IPS DF 6.9 (cell line): Measurements from ENCODE around the gene AP1S2.
"Not testable (repeated sequence)": the region's sequence is repeated elsewhere in the genome, so short reads cannot be mapped to it uniquely, and the experiment has no call there.

Experiments
- DNase-seq: peaks from one replicate; pipeline ENCODE4 v3.0.0-alpha.2; 2013; ENCODE audit warnings: low read depth, low spot score
- H3K27ac ChIP-seq: one replicate; pipeline ENCODE4 v1.5.1; 2013; ENCODE audit warnings: low read length, control low read depth
- H3K27me3 ChIP-seq: 2 replicates; pipeline ENCODE4 v1.6.1; 2013; ENCODE audit warnings: mild to moderate bottlenecking, low read length; ENCODE audit not compliant: control insufficient read depth, insufficient read depth
- H3K36me3 ChIP-seq: 2 replicates; pipeline ENCODE4 v1.6.1; 2013; ENCODE audit warnings: low read length; ENCODE audit not compliant: control insufficient read depth, insufficient read depth
- H3K4me1 ChIP-seq: 2 replicates; pipeline ENCODE4 v1.6.1; 2013; ENCODE audit warnings: low read length; ENCODE audit not compliant: control insufficient read depth, insufficient read depth
- H3K4me3 ChIP-seq: 2 replicates; pipeline ENCODE4 v1.5.1; 2013; ENCODE audit warnings: mild to moderate bottlenecking, low read length
- H3K9me3 ChIP-seq: 2 replicates; pipeline ENCODE4 v1.6.1; 2013; ENCODE audit warnings: low read length, inconsistent platforms; ENCODE audit not compliant: control insufficient read depth, insufficient read depth
- WGBS: extraction: QIAGEN DNeasy Blood & Tissue Kit; methylation state at CpG from one replicate; pipeline ENCODE4 v1.1.7; 2013; ENCODE audit warnings: mixed read lengths, missing lambda C conversion rate; ENCODE audit not compliant: insufficient read length, insufficient coverage; 5-methylcytosine and 5-hydroxymethylcytosine counted together

Gene AP1S2

DNA sequence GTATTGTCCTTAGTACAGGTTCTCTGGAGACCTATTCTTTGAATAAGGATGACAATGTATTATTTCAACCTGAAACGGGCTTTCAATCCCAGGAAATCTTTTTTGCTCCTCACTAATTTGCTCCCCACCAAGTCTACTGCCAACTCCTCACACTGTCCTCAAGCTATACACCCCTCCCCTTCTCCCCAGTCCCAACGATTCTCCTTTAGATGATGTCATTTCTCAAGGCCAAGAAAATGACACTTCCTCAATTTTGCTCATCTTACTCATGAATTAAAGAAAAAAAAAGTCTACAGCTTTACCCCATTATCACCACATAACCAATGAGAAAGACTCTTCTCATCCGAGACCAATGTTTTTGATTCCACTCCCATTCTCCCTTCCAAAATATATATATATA lies 20.6 kb downstream of the AP1S2 start:
- Histone ChIP-seq H3K27me3 (no peaks in the 10 kb centered on the region), H3K4me1 (no peaks in the 10 kb centered on the region), H3K36me3 (no peaks in the 10 kb centered on the region), H3K9me3 (no peaks in the 10 kb centered on the region), H3K4me3 (no peak overlapping the region), H3K27ac (no peak overlapping the region)
- DNase-seq: no peak
- WGBS: no CpG with 5 or more reads among the region's 3 CpGs

DNA sequence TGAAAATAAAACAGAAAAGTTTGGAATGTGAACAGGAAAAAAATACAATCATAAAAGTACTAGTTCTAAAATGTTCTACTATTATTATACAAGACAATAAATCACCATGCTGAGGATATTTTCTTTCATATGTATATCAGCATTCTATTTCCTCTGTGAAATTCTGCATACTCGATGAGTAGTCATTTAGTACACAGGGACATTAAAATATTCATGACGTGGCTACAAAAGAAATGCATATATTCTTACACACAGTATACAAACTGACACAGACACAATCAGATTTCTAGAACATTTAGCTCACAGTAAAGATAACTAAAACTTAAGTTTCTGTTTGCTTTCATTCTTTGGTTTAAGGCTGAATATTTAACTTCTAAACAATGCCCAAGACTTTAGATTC lies 23.3 kb downstream of the AP1S2 start:
- not testable (repeated sequence) for H3K36me3 ChIP-seq, H3K4me1 ChIP-seq, H3K27ac ChIP-seq, H3K4me3 ChIP-seq, H3K27me3 ChIP-seq, DNase-seq, H3K9me3 ChIP-seq
- WGBS: no CpG with 5 or more reads among the region's 2 CpGs

DNA sequence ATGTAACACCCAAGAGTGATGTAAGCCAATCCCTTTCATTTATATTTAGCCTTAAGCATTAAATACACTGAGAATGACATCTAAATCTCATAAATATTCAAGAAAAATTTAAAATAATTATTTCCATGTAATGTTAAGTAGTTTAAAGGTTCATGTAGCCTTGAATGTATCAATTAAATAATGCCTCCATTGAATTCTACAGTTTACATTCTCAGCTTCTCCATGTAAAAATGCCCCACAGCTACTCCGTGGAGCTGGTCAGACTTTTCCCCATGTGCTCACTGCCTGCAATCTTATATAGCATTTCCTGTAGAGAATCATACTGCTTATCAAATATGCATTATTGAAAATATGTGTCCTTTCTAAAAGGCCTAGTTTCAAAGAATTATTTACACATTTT lies 25.4 kb downstream of the AP1S2 start:
- Histone ChIP-seq H3K36me3 (no peaks in the 10 kb centered on the region), H3K27me3 (no peaks in the 10 kb centered on the region), H3K27ac (no peak overlapping the region), H3K4me1 (no peaks in the 10 kb centered on the region), H3K9me3 (no peaks in the 10 kb centered on the region), H3K4me3 (no peak overlapping the region)
- no CpG with 5 or more reads among the region's 1 CpG for WGBS
- no peak for DNase-seq

DNA sequence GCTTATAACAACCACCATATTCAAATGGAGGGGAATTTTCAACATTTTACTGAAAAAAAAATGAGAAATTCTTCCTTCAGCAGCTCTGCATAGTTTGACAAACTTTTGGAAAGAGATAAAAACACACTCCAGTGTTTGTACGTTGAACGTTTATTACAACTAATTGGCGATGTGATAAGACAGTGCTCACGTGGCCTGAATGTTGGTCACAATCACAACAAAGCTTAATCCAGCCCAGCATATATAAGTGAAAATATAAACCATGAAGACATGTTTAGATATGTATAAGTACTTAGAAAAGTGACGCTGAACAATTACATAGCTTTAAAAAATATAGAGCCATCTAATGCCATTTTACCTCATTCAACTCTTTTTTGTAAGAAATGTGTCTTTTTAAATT lies 28.7 kb downstream of the AP1S2 start:
- no peaks in the 10 kb centered on the region for H3K27me3 ChIP-seq
- H3K27ac ChIP-seq: no peak overlapping the region
- H3K4me3 ChIP-seq: no peak overlapping the region
- no peaks in the 10 kb centered on the region for H3K36me3 ChIP-seq
- no peak for DNase-seq
- H3K4me1 ChIP-seq: no peaks in the 10 kb centered on the region
- no peaks in the 10 kb centered on the region for H3K9me3 ChIP-seq
- WGBS: no CpG with 5 or more reads among the region's 5 CpGs

- H3K27ac ChIP-seq: no peak overlapping the region
- no CpG with 5 or more reads among the region's 23 CpGs for WGBS
- no peaks in the 10 kb centered on the region for H3K4me1 ChIP-seq
- no peak for DNase-seq
- H3K36me3 ChIP-seq: no peaks in the 10 kb centered on the region
- H3K4me3 ChIP-seq: no peak overlapping the region
- no peaks in the 10 kb centered on the region for H3K27me3 ChIP-seq
- no peaks in the 10 kb centered on the region for H3K9me3 ChIP-seq
Measured at GRCh38 chrX:15822922-15823321, 31.7 kb downstream of the AP1S2 start.

- Histone ChIP-seq H3K4me3 (no peak overlapping the region), H3K9me3 (no peaks in the 10 kb centered on the region), H3K27me3 (no peaks in the 10 kb centered on the region), H3K36me3 (no peaks in the 10 kb centered on the region), H3K4me1 (no peaks in the 10 kb centered on the region), H3K27ac (no peak overlapping the region)
- WGBS: no CpG with 5 or more reads among the region's 14 CpGs
- no peak for DNase-seq
Measured at GRCh38 chrX:15820106-15821073, 34.2 kb downstream of the AP1S2 start.

DNA sequence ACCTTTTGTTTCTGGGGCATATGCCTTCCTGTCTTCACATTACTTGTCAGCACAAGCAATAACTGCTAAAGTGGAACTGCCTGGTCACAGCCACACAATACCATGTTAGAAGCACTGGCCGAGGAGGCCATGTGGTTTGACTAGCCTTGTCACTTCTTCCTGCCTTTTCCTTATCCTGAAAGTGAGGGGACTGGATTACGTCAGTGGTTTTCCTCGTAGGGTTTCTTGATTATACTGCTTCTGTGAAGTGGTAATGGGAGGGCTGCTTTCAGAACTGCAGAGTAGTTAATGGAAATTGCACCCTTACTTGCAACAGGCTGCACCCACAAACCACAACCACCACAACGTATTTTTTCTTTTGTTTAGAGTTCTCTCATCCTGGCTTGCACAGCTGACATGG lies 37.7 kb downstream of the AP1S2 start:
- Histone ChIP-seq H3K36me3 (no peaks in the 10 kb centered on the region), H3K9me3 (no peaks in the 10 kb centered on the region), H3K4me1 (no peaks in the 10 kb centered on the region), H3K4me3 (no peak overlapping the region), H3K27ac (no peak overlapping the region), H3K27me3 (no peaks in the 10 kb centered on the region)
- no CpG with 5 or more reads among the region's 4 CpGs for WGBS
- no peak for DNase-seq

DNA sequence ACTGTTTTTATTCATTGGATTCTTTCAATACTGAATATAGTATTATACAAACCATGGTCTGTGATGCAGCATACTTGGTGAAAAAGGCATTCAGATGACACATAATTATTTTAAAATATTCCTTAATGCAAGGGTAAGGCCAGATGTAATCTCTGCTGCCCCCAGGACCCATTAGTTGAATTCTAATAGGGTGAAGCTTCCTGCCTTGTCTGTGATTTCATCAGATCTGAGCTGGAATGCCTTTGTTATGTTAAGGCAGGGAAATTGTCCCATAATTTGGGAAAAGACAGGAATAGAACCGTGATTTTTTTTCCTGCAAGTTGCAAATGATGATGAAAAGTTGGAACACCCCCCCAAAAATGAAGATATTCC lies 38.2 kb downstream of the AP1S2 start:
- no peaks in the 10 kb centered on the region for H3K4me1 ChIP-seq
- no peak overlapping the region for H3K27ac ChIP-seq
- no CpG with 5 or more reads among the region's 1 CpG for whole genome bisulfite sequencing
- no peaks in the 10 kb centered on the region for H3K27me3 ChIP-seq
- no peak for DNase-seq
- H3K4me3 ChIP-seq: no peak overlapping the region
- no peaks in the 10 kb centered on the region for H3K36me3 ChIP-seq
- no peaks in the 10 kb centered on the region for H3K9me3 ChIP-seq

DNA sequence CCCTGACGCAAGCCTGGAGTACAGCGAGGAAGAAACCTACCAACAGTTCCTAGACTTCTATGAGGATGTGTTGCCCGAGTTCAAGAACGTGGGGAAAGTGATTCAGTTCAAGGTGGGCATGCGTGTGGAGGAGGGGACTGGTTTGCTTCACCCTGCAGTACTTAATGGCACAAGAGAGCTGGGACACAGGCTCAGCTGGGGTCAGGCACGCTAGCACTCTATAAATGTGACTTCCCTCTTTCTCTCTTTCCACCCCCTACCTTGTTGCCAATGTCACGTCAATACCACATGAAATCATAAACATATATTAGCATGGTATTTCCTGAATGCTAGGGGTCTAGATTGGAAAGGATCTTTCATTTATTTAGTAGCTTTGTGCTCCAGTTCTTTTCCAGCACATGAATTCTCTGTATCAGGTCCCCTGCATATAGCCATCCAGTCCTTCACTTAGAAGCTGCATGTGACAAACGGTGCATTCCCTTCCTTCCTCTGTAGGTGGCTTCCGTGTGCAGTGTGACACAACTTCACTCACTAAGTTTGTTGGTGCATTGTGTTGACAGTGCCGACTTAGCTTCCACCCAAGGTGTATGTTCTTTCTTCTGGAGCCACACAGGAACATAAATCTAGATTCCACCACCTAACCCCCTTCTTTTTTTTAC lies 38.7 kb downstream of the AP1S2 start:
- no peaks in the 10 kb centered on the region for H3K9me3 ChIP-seq
- no CpG with 5 or more reads among the region's 10 CpGs for WGBS
- H3K4me3 ChIP-seq: no peak overlapping the region
- no peaks in the 10 kb centered on the region for H3K27me3 ChIP-seq
- no peaks in the 10 kb centered on the region for H3K4me1 ChIP-seq
- DNase-seq: no peak
- no peak overlapping the region for H3K27ac ChIP-seq
- no peaks in the 10 kb centered on the region for H3K36me3 ChIP-seq

DNA sequence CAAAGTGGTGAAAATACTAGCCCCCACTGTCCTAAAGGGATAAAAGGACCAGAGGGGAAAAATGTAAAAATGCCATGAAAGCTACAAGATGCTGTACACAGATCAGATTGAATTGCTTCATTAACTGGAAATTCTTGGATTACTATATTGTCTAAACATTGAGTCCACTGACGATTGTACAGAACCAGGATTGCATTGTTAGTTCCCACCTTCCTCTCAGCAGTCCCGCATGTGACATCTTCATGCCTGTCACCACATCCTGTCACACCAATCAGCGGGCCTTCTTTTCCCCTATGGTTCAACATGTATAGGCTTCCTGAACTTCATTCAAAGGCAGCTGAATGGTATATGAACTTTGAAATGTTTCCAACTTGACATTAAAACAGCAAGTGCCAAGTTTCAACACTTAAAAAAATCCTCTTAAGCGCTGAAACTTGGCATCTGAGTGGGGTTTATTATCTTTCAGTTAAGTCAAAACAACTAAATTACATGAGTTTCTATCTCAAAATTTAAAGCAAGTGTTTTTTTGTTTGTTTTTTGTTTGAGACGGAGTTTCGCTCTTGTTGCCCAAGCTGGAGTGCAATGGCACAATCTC lies 39.7 kb downstream of the AP1S2 start:
- WGBS: no CpG with 5 or more reads among the region's 6 CpGs

More for the DNA sequence above, 39.7 kb downstream of the AP1S2 start:
- H3K9me3 ChIP-seq: no peaks in the 10 kb centered on the region
- H3K36me3 ChIP-seq: no peaks in the 10 kb centered on the region
- no peaks in the 10 kb centered on the region for H3K27me3 ChIP-seq
- no peak for DNase-seq
- H3K4me3 ChIP-seq: no peak overlapping the region
- no peaks in the 10 kb centered on the region for H3K4me1 ChIP-seq
- H3K27ac ChIP-seq: no peak overlapping the region
